Ecto neural progenitor cell (in vitro differentiated cells): ENCODE measurements around the gene KCTD21.

Source experiments
- DNase-seq: peaks from one replicate; pipeline ENCODE4 v3.0.0-alpha.2; 2018; ENCODE audit warnings: low spot score

The KCTD21 gene

GRCh38 chr11:78139422-78140391, 48.7 kb downstream of the KCTD21 start, which contains the start of gene ALG8:
Gene ALG8 (minus strand): TSS chr11:78139626. CDS start chr11:78139588, 38 bp downstream.
- peak; percentile 96 for DNase-seq

- DNase-seq, result no peak
Measured at GRCh38 chr11:78138694-78139421, 49.6 kb downstream of the KCTD21 start.

- DNase-seq, result no peak
Measured at GRCh38 chr11:78138291-78138690, 50.1 kb downstream of the KCTD21 start.

DNA sequence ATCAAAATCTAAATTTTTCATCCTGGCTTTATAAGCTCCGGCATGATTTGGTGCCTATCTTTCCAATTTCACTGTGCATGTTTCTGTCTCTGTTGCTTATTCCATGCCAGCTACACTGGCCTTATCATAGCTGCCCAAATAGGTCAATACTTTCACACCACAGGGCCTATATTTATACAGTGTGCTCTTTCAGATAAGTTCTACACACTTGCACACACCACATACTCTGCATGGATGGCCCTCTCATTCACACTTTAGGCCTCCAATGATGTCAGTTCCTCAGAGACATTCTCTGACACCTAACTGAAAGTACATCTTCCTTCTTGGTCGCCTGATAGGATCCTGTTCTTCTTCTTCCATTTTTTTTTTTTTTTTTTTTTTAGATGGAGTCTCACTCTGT, 56.0 kb downstream of the KCTD21 start:
- no peak for DNase-seq

GRCh38 chr11:78131956-78132355, 56.5 kb downstream of the KCTD21 start:
- DNase-seq, result no peak

GRCh38 chr11:78127403-78127802, 61.0 kb downstream of the KCTD21 start:
- DNase-seq, result no peak
